HG03139 (cell line): ENCODE data around the gene CYCS.

Experiments used
- ATAC-seq: cut with Tn5 transposase; IDR thresholded peaks from one replicate; pipeline ENCODE4 v1.9.1; 2021; ENCODE audit not compliant: unreplicated experiment

Gene CYCS

DNA sequence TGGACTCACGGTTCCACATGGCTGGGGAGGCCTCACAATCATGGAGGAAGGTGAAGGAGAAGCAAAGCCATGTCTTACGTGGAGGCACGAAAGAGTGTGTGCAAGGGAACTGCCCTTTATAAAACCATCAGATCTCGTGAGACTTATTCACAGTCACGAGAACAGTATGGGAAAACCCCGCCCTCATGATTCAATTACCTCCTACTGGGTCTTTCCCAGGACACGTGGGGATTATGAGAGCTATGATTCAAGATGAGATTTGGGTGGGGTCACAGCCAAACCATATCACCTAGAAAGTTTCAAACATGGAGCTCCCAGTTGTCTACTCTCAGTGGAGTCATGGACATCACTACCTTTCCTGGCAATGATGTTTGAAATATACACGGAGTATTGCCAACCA lies 49.6 kb downstream of the CYCS start:
- ATAC-seq: no peak

DNA sequence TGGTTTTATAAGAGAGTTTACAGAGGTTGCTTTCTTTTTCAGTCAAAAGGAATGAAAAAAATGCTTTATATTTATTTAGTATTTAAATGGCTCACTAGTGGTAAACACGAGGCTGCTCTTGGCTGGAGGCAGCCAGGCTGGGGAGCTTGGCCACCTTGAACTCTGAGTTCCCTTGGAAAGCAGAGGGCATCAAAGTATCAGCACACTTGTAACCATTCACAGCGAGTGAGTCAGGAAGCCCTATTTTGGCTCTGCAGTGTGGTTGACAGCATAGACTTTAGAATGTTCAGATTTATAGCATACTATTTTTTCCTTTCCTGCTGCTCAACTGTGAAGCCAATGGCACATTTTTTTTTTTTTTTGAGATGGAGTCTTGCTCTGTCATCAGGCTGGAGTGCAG lies 51.6 kb downstream of the CYCS start:
- no peak for ATAC-seq
